Activated CD8-positive, alpha-beta memory T cell treated with anti-CD3 and anti-CD28 coated beads, Interleukin-2, amount 10 ng/mL, durations not matched to agents 7 days and 5 days (primary cell): ENCODE data around the gene CFAP46. TPM values are rescaled to one million over a fixed set of nuclear protein-coding genes. Genes with fewer than 3 reads are reported as not detected.
"Not testable (repeated sequence)": the region's sequence is repeated elsewhere in the genome, so short reads cannot be mapped to it uniquely, and the experiment has no call there.

Experiments used
- ATAC-seq: fragments of 150-1000 bp; cut with Tn5 transposase; one replicate; pipeline ENCODE4 v1.10.0; 2021; ENCODE audit warnings: moderate library complexity
- CTCF ChIA-PET: fragments of 350-600 bp; sonication (Branson Sonifier 250); formaldehyde crosslinking; loops from one replicate; lab custom pipeline; 2021; ENCODE audit warnings: antibody characterized with exemption; lab: Charles Lee
- DNase-seq: peaks from one replicate; pipeline ENCODE4 v3.0.0-alpha.2; 2020
- H3K27ac Mint-ChIP-seq: one replicate; pipeline ENCODE4 v1.8.0; 2021; ENCODE audit warnings: mild to moderate bottlenecking, mixed read lengths
- H3K27me3 Mint-ChIP-seq: one replicate; pipeline ENCODE4 v1.8.0; 2021; ENCODE audit warnings: mixed read lengths
- H3K36me3 Mint-ChIP-seq: one replicate; pipeline ENCODE4 v1.8.0; 2021; ENCODE audit warnings: mild to moderate bottlenecking, mixed read lengths
- H3K4me1 Mint-ChIP-seq: one replicate; pipeline ENCODE4 v1.8.0; 2021; ENCODE audit warnings: mixed read lengths
- H3K4me3 Mint-ChIP-seq: one replicate; pipeline ENCODE4 v1.8.0; 2021; ENCODE audit warnings: mild to moderate bottlenecking, moderate library complexity, mixed read lengths
- H3K9me3 Mint-ChIP-seq: one replicate; pipeline ENCODE4 v1.8.0; 2022; ENCODE audit warnings: low read depth, mixed read lengths
- total RNA-seq, 2 experiments: library from RNA; stranded (reverse); gene quantifications; one replicate each; pipeline ENCODE4 v1.2.3, GENCODE V29; 2021

Gene CFAP46
- total RNA-seq, 2 experiments from 2014 or later = not detected

- Mint-ChIP-seq H3K36me3 (no peaks in the 10 kb centered on the region), H3K27ac (no peak overlapping the region), H3K4me3 (no peak overlapping the region), H3K9me3 (no peaks in the 10 kb centered on the region), H3K27me3 (no peaks in the 10 kb centered on the region), H3K4me1 (no peaks in the 10 kb centered on the region)
- ATAC-seq (no peak), DNase-seq (no peak)
- CTCF ChIA-PET = no interaction called here
Measured at GRCh38 chr10:132804287-132804686, 138.1 kb downstream of the CFAP46 start.

DNA sequence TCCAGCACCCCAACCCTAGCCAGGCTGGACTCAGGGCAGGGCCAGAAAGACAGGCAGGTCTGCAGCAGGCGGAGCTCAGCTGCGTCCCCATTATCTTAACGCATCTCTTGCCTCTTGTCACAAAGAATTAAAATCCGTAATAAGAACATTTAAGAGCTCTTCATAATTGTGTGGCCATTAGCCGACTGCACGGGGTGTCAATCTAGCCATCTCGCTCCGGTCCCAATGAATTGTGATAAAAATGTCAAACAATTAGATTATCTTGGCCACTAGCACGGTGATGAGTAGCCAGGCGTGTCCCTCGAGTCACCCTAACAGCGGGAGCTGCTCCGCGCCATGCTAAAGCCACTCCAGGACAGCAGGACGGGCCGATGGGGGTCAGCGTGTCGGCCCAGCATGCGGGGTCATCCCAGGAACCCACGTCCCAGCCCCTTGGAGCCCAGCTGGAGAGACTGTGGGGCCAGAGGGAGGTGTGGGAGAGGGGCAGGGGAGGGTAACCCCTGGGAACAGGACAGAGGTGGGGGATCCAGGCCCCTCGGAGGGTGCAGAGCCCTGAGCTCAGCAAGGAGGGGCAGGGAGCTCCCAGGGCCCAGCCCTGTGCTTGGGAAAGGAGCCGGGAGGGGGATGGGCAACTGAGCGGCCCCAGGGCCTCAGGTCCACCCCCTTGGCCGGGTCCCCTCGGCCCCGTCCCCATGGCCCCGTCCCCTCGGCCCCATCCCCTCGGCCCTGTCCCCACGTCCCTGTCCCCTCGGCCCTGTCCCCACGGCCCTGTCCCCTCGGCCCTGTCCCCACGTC is 138.8 kb downstream of the CFAP46 start:
- ATAC-seq (no peak), DNase-seq (no peak)

DNA sequence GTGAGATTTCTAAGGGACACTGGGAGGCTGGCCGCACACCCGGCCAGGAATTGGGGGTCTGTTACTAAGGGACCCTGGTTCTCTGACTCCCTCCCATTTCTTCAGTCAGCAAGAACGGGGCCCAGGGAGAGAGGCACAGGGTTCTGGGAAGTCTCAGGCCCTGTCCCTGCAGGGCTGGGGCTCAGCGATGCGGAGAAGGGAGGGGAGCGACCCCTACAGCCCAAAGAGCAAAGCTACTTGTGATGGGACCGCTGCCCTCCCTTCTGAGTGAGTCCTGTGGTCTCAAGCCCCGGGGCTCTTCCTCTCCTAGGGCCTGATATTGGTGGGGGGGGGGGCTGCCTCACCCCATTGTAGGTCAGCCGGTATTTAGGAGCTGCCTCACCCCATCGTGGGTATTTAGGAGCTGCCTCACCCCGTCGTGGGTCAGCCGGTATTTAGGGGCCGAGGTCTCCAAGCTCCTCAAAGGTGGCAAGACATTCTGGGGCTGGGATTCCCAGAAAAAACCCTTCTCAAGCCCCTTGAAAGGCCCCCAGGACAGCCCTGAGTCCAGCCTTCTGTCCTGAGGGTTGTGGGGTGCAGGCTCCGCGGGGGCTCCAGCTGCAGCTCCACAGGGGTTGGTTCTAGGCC is 139.6 kb downstream of the CFAP46 start:
- Mint-ChIP-seq H3K9me3 (no peaks in the 10 kb centered on the region), H3K27me3 (no peaks in the 10 kb centered on the region), H3K27ac (no peak overlapping the region), H3K36me3 (no peaks in the 10 kb centered on the region), H3K4me3 (no peak overlapping the region), H3K4me1 (no peaks in the 10 kb centered on the region)
- CTCF ChIA-PET = no interaction called here
- ATAC-seq = no peak
- DNase-seq = no peak

More for the DNA sequence above, 138.8 kb downstream of the CFAP46 start:
- Mint-ChIP-seq H3K4me1 (no peaks in the 10 kb centered on the region), H3K27ac (no peak overlapping the region), H3K9me3 (no peaks in the 10 kb centered on the region), H3K4me3 (no peak overlapping the region), H3K27me3 (no peaks in the 10 kb centered on the region), H3K36me3 (no peaks in the 10 kb centered on the region)
- CTCF ChIA-PET = no interaction called here

DNA sequence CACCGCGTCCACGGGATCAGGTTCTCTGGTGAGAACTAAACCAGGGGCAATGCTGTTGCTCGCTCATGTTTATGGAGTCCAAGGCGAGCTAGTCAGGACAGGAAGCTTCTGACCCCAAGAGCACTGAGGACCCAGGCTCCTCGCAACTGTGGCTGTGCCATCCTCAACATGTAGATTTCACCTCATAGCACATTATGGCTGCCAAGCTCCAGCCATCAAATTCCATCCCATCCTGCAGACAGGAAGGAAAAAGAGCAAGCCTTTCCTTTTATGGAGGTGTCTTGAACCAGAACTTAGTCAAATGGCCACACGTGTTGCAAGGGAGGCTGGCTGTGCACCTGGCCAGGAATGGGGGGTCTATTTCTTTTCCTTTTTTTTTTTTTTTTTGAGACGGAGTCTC is 140.3 kb downstream of the CFAP46 start:
- Mint-ChIP-seq H3K36me3 (no peaks in the 10 kb centered on the region), H3K27me3 (no peaks in the 10 kb centered on the region), H3K4me1 (no peaks in the 10 kb centered on the region), H3K4me3 (no peak overlapping the region), H3K27ac (no peak overlapping the region), H3K9me3 (no peaks in the 10 kb centered on the region)
- ATAC-seq = no peak
- DNase-seq = no peak
- CTCF ChIA-PET = no interaction called here

DNA sequence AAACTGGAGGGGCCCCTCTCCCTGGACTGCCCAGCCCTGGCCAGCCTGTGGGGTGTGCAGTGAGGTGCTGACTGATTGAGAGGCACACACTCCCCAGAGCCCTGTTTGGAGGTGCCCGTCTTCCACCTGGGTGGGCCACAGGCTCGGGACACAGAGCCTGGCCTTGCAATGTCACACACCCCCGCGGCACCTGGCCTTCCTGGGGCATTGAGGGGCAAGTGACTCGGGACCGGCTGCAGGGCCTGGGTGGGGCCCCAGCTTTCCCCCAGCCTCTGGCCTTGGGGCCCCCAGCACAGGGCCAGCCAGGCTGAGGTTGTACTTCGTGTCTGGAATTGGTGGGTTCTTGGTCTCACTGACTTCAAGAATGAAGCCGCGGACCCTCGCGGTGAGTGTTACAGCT is 142.5 kb downstream of the CFAP46 start:
- Mint-ChIP-seq H3K4me3 (no peak overlapping the region), H3K9me3 (no peaks in the 10 kb centered on the region), H3K27ac (no peak overlapping the region), H3K36me3 (no peaks in the 10 kb centered on the region), H3K27me3 (no peaks in the 10 kb centered on the region), H3K4me1 (no peaks in the 10 kb centered on the region)
- CTCF ChIA-PET = no interaction called here
- ATAC-seq (no peak), DNase-seq (no peak)

GRCh38 chr10:132798876-132799275 is 143.5 kb downstream of the CFAP46 start:
- Mint-ChIP-seq H3K27me3 (no peaks in the 10 kb centered on the region), H3K4me1 (no peaks in the 10 kb centered on the region), H3K4me3 (no peak overlapping the region), H3K9me3 (no peaks in the 10 kb centered on the region), H3K27ac (no peak overlapping the region), H3K36me3 (no peaks in the 10 kb centered on the region)
- ATAC-seq (no peak), DNase-seq (no peak)
- CTCF ChIA-PET = no interaction called here

DNA sequence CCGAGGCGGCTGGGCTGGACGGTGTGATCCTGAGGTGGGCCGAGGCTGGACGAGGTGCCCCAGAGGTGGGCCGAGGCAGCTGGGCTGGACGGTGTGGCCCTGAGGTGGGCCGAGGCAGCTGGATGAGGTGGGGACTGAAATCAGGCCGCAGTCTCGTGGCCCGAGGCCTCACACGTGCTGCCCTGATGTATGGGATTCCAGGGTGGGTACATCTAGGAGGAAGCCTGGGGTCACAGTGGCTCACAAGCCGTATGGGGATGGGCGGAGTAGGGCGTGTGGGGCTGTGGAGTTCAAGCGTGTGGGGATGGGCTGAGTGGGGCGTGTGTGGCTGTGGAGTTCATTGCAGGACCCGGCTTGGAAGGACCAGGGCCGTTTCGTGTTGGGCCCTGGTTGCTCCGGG is 144.0 kb downstream of the CFAP46 start:
- Mint-ChIP-seq H3K27ac (no peak overlapping the region), H3K36me3 (no peaks in the 10 kb centered on the region), H3K4me1 (no peaks in the 10 kb centered on the region), H3K9me3 (no peaks in the 10 kb centered on the region), H3K27me3 (no peaks in the 10 kb centered on the region), H3K4me3 (no peak overlapping the region)
- CTCF ChIA-PET = no interaction called here
- DNase-seq (no peak), ATAC-seq (no peak)

- CTCF ChIA-PET, H3K27me3 Mint-ChIP-seq, H3K36me3 Mint-ChIP-seq, H3K4me3 Mint-ChIP-seq, ATAC-seq, H3K27ac Mint-ChIP-seq, H3K4me1 Mint-ChIP-seq, DNase-seq, H3K9me3 Mint-ChIP-seq: not testable (repeated sequence)
Measured at GRCh38 chr10:132797986-132798385, 144.4 kb downstream of the CFAP46 start.

- DNase-seq = no peak
- Mint-ChIP-seq H3K4me1 (no peaks in the 10 kb centered on the region), H3K9me3 (no peaks in the 10 kb centered on the region), H3K27ac (no peak overlapping the region), H3K27me3 (no peaks in the 10 kb centered on the region), H3K4me3 (no peak overlapping the region), H3K36me3 (no peaks in the 10 kb centered on the region)
- no peak for ATAC-seq
- CTCF ChIA-PET = no interaction called here
Measured at GRCh38 chr10:132796846-132797245, 145.5 kb downstream of the CFAP46 start.

- peaks cover 4% of the 10 kb centered on the region for H3K27me3 Mint-ChIP-seq
- no peaks in the 10 kb centered on the region for H3K4me1 Mint-ChIP-seq
- H3K36me3 Mint-ChIP-seq = no peaks in the 10 kb centered on the region
- H3K9me3 Mint-ChIP-seq = no peaks in the 10 kb centered on the region
- no peak for ATAC-seq
- H3K4me3 Mint-ChIP-seq = no peak overlapping the region
- CTCF ChIA-PET = no interaction called here
- no peak for DNase-seq
- no peak overlapping the region for H3K27ac Mint-ChIP-seq
Measured at GRCh38 chr10:132793871-132794849, 148.2 kb downstream of the CFAP46 start.

GRCh38 chr10:132793213-132793612 is 149.2 kb downstream of the CFAP46 start:
- Mint-ChIP-seq H3K4me3 (no peak overlapping the region), H3K27ac (no peak overlapping the region), H3K9me3 (no peaks in the 10 kb centered on the region), H3K4me1 (no peaks in the 10 kb centered on the region), H3K36me3 (no peaks in the 10 kb centered on the region), H3K27me3 (peaks cover 10% of the 10 kb centered on the region)
- ATAC-seq (no peak), DNase-seq (no peak)
- CTCF ChIA-PET = no interaction called here

- Mint-ChIP-seq H3K27me3 (peaks cover 11% of the 10 kb centered on the region), H3K9me3 (no peaks in the 10 kb centered on the region), H3K27ac (no peak overlapping the region), H3K36me3 (no peaks in the 10 kb centered on the region), H3K4me1 (no peaks in the 10 kb centered on the region), H3K4me3 (no peak overlapping the region)
- no peak for DNase-seq
- CTCF ChIA-PET = no interaction called here
- no peak for ATAC-seq
Measured at GRCh38 chr10:132792796-132793195, 149.6 kb downstream of the CFAP46 start.

- CTCF ChIA-PET, H3K36me3 Mint-ChIP-seq: not testable (repeated sequence)
Measured at GRCh38 chr10:132792099-132792498, 150.3 kb downstream of the CFAP46 start.

More at GRCh38 chr10:132792099-132792498, 150.3 kb downstream of the CFAP46 start:
- not testable (repeated sequence) for ATAC-seq, DNase-seq, H3K9me3 Mint-ChIP-seq, H3K4me3 Mint-ChIP-seq, H3K4me1 Mint-ChIP-seq, H3K27ac Mint-ChIP-seq
- H3K27me3 Mint-ChIP-seq = peaks cover 11% of the 10 kb centered on the region
